ENCODE measurements around the gene RALGDS.
"Not testable (repeated sequence)": the region's sequence is repeated elsewhere in the genome, so short reads cannot be mapped to it uniquely, and the experiment has no call there.

Gene RALGDS

DNA sequence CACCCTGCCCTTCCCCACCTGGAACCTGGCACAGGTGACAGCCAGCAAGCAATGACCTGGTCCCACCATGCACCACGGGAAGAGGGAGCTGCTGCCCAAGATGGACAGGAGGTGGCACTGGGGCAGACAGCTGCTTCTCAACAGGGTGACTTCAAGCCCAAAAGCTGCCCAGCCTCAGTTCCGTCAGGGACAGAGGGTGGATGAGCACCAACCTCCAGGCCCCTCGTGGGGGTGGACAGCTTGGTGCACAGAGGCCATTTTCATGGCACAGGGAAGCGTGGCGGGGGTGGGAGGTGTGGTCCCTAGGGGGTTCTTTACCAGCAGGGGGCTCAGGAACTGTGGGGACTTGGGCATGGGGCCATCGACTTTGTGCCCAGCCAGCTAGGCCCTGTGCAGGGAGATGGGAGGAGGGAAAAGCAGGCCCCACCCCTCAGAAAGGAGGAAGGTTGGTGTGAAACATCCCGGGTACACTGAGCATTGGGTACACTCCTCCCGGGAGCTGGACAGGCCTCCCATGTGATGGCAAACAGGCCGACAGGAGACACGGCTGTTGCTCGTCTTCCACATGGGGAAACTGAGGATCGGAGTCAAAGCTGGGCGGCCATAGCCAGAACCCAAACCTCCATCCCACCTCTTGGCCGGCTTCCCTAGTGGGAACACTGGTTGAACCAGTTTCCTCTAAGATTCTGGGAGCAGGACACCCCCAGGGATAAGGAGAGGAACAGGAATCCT, 57.4 kb downstream of the RALGDS start:
- DNase-seq, result no peak

DNA sequence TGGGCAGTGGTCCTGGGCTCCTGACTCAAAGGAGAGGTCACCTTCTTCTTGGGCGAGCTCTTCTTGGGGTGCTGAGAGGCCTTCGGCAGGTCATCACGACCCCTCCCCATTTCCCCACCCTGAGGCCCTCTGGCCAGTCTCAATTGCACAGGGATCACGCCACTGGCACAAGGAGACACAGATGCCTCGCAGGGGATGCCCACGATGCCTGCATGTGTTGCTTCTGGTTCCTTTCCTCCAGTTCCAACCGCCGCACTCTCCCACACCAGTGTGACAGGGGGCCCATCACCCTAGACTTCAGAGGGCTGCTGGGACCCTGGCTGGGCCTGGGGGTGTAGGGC, 57.9 kb downstream of the RALGDS start:
- DNase-seq, result no peak

DNA sequence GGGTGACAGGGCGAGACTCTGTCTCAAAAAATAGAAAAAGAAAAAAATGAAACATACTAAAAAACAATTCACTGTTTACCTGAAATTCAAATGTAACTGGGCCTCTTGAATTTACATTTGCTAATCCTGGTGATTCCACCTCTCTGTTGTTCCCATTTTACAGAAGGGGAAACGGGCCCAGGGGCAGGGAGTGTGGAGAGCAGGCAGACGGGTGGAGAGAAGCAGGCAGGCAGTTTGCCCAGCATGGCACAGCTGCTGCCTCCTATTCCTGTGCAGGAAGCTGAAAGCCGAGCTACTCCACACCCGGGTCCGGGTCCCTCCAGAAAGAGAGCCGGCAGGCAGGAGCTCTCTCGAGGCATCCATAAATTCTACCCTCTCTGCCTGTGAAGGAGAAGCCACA, 58.5 kb downstream of the RALGDS start:
- DNase-seq, result not testable (repeated sequence)

DNA sequence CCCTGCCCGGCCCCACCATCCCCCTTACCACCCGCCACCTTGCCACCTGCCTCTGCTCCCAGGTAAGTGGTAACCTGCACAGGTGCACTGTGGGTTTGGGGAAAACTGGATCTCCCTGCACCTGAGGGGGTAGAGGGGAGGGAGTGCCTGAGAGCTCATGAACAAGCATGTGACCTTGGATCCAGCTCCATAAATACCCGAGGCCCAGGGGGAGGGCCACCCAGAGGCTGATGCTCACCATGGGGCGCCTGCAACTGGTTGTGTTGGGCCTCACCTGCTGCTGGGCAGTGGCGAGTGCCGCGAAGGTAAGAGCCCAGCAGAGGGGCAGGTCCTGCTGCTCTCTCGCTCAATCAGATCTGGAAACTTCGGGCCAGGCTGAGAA, 59.3 kb downstream of the RALGDS start, which contains the start of gene CEL:
Gene CEL (plus strand): TSS at position 218 of the 382 bp plus-strand sequence. CDS start 22 bp downstream, at position 240.
- not testable (repeated sequence) for DNase-seq

DNA sequence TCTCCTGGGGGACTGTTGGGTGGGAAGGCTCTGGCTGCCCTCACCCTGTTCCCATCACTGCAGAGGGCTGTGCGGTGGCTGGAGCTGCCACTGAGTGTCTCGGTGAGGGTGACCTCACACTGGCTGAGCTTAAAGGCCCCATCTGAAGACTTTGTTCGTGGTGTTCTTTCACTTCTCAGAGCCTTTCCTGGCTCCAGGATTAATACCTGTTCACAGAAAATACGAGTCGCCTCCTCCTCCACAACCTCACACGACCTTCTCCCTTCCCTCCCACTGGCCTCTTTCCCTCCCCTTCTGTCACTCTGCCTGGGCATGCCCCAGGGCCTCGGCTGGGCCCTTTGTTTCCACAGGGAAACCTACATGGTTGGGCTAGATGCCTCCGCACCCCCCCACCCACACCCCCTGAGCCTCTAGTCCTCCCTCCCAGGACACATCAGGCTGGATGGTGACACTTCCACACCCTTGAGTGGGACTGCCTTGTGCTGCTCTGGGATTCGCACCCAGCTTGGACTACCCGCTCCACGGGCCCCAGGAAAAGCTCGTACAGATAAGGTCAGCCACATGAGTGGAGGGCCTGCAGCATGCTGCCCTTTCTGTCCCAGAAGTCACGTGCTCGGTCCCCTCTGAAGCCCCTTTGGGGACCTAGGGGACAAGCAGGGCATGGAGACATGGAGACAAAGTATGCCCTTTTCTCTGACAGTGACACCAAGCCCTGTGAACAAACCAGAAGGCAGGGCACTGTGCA, 59.8 kb downstream of the RALGDS start:
- DNase-seq, result not testable (repeated sequence)

DNA sequence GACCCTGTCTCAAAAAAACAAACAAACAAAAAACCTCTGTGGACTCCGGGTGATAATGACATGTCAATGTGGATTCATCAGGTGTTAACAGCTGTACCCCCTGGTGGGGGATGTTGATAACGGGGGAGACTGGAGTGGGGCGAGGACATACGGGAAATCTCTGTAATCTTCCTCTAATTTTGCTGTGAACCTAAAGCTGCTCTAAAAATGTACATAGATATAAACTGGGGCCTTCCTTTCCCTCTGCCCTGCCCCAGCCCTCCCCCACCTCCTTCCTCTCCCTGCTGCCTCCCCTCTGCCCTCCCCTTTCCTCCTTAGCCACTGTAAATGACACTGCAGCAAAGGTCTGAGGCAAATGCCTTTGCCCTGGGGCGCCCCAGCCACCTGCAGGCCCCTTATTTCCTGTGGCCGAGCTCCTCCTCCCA, 60.6 kb downstream of the RALGDS start:
- no peak for DNase-seq

DNA sequence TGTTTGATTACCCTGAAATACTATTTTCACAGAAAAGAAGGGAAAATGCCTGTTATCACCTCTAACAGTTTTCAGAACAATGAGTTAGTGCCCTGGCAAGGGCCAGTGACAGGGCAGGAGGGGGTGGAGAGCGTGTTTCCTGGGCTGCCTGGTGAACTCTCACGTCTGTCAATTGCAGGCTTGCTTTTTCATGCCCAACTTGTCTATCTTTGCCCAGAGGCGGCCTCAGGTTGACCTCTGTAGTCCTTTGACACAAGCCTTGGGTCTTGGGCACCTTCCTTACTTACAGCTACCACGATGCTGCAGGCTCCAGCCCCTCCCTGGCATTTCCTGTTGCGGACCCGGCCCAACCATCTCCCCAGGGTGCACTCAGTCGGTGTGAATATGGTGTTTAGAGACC, 61.4 kb downstream of the RALGDS start:
- DNase-seq, result no peak

DNA sequence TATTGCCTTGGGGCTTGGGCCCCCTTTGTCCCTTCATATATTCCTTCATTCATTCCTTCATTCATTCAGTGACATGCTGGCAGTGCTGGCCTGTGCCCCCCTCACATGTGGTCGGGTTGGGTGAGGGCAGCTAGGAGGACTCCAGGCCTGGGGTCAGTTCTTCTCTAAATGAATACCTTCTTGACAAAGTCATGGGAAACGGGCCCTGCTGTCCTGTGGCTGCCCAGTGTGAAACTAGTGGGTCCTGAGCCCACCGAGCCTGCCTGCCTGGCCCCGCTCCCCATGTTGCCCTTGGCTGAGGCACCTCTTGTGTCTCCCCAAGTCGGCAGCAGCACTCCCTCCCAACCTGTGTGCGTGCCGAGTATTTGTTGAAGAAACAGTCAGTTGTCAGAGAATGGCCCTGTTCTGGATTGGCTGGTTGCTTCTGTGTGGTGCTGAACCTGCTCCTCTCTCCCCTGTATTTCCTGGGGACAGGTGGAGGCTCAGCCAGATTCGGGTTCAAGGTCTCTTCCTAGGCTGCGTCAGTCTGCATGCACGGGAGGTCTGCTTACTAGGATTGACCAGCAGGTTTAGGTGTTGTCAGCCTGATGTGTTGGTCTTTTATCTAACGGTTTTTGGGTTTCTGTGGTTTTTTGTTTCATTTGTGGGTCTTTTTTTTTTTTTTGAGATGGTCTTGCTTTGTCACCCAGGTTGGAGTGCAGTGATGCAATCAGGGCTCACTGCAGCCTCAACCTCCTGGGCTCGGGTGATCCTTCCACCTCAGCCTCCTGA, 62.3 kb downstream of the RALGDS start:
- no peak for DNase-seq

DNA sequence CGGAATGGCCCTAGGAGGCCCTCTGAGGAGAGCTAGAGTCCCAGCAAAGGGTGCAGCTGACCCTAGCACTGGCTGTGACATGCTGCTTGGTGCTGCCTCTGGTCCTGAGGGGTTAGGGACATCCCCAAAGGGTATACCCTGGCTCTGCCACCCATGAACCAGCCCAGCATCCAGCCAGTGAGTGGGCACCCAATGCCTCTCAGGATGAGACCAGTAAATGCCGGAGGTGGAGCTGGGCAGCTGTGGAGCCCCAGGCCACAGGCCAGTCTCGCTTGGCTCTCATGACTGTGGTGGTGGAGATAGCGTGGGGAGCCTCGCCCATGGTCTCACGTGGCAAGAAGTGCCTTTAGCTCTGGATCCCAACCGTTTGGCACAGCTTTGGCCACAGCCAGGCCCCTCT, 63.0 kb downstream of the RALGDS start:
- no peak for DNase-seq

DNA sequence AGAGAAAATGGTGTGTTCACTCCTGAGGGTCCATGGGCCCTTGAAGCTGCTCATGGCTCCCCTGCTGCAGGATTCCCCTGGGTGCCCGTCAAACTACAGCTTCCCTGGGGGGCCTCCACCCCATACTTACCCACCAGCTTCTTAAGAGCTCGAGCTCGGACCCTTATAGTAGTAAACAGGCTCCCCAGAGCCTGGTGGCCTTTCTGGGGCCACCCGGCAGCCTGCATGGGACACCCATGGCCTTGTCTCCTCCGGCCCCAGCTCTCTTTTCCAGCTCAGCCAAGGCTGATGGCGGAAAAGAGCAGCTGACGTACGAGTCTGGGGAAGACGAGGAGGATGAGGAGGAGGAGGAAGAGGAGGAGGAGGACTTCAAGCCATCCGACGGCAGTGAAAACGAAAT, 63.5 kb downstream of the RALGDS start:
- no peak for DNase-seq

DNA sequence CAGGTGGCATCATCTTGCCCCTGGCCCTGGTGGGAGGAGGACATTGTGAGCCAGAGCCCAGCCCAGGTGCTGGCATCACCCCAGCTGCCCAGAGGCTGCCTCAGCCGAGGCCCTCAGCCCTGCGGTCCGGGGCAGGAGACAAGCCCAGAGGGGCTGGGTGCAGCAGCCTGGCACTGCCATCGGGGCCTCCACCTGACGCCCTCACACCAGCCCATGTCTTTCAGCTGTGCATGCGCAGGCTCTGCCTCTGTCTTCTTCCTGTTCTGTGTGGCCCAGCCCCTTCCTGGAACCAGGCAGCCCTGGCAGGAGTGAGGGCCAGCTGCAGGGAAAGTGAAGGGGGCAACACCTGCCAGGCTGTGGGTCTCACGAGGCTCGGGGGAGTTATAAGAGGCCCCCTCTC, 64.0 kb downstream of the RALGDS start:
- no peak for DNase-seq

DNA sequence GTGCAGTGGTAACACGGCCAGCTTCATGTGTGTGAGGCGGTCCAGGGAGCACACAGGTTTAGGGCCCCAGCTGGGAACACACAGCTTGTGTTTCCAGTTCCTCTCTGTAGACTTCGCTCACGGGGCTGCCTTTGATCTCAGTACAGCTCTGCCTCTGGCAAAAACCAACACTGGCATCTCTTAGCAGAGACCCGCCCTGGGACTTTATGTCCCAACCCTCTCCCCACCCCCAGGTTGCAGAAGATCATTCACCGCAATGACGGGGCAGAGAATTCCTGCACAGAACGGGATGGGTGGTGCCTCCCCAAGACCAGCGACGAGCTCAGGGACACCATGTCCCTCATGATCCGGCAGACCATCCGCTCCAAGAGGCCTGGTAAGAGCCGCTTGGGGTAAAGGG, 64.5 kb downstream of the RALGDS start:
- DNase-seq, result no peak

DNA sequence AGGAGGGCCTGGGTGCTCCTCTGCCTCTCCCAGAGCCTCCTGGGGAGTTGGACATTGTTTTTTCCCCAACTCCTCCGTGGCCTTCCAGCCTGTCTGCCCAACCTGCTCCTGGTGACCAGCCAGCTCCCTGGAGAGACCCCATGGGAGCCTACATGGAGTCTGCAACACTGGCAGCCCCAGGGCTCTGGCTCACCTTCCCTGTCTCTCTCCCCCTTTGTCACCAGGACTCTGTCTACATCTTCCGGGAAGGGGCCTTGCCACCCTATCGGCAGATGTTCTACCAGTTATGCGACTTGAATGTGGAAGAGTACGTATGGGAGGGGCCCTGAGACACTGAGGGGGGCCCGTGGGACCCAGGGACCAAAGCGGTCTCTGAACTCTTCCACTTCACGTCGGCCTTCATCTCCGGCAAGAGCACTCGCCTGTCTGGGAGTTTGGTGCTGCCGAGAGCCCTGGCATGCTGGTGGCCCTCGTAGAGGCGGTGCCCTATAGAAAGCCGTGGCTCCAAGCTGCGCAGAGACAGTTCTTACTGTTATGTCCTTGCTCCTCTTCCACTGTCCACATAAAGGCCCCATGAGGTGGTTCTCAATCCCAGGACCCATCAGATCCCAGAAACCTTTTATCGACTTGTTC, 65.1 kb downstream of the RALGDS start:
- DNase-seq, result no peak

DNA sequence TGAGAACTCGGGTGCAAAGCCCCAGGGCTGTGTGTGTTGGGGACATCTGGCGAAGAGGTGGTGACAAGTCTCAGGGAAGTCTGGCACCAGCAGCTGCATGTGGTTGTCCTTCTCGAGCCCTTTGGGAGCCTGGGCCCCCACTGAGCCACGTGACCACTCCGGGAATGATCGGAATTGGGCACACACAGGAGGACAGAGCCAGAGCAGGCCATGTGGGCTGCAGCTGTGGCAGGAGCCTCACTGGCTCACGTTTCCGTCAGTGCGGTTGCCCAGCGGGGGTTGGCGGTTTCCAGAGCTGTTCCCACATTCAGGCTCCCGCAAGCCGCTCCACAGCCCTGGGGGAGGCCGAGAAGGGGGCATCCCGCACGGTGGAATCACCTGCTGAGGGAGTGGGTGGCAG, 66.1 kb downstream of the RALGDS start:
- DNase-seq, result no peak

DNA sequence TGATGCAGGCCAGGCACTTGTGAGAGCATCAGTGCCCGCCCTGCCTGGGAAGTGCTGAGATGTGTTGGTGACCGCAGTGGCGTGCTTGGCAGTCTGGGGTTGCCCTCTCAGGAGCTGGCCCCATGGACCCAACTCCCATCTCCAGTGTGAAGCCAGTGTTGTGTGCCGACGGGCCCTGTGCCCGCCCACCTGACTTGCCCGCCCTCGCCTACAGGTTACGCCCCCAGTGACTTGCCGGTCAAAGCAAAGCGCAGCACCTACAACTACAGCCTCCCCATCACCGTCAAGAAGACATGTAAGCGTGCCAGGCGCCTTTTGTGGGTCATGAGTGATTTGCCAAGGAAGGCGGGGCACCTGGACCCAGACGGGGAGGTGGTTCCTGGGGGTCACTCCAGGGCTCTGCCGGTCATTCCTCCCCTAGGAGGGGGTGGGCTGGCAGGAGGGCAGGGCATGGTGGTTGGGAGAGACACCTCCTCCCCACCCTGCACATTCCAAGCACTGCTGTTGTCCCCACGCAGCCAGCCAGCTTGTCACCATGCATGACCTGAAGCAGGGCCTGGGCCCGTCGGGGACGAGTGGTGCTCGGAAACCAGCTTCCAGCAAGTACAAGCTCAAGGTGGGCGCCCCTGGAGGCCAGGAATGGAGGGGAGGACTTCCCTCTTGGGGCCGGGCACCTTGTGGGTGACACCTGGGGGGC, 66.7 kb downstream of the RALGDS start:
- no peak for DNase-seq

DNA sequence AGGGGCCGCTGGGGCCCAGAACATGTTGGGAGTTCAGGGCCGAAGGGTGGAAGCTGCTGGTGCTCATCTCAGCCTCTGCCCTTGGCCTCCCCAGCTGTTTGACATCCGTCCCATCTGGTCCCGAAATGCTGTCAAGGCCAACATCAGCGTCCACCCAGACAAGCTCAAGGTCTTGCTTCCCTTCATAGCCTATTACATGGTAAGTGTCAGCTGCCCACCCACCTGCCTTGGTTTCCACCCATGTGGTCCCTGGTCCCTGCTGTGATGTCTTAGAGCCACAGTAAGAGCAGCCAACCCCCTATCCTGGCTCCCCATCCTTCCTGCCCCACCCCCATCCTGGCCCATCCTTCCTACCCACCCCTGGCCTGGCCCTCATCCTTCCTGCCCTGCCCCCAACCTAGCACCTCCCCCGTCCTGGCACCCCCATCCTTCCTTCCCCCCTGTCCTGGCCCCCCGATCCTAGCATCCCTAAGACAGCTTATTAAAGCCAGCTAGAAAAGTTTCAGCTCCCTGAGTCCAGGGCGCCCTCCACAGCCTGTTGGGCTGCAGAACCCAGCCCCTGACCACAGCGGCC, 69.0 kb downstream of the RALGDS start:
- DNase-seq, result no peak

DNA sequence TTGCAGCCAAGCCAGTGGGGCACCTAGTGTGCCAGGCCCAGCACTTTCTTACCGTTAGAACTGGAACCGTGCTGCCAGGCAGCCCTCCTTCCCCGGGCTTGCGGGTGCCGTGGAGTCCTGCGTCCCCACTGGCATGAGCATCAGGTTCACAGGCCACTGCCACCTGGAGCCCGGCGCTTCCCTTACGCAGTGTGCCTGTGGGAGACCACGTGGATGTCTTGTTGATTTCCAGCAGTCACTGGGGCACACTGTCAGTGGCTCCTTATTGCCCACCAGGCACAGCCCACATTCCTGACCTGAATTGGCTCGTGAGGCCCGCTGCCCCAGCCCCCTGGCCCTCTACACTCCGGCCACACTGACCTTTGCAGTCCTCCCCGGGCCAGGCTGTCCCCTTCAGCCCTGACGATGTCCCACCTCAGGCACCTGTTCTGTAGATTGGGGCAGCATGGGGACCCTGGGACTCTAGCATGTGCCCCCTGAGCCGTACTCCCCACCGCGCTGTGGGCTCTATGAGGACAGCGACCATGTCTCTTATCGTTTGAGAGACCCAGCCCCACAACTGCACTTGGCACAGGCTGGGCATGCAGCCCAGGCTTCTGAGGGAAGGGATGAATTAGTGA, 69.6 kb downstream of the RALGDS start:
- no peak for DNase-seq

DNA sequence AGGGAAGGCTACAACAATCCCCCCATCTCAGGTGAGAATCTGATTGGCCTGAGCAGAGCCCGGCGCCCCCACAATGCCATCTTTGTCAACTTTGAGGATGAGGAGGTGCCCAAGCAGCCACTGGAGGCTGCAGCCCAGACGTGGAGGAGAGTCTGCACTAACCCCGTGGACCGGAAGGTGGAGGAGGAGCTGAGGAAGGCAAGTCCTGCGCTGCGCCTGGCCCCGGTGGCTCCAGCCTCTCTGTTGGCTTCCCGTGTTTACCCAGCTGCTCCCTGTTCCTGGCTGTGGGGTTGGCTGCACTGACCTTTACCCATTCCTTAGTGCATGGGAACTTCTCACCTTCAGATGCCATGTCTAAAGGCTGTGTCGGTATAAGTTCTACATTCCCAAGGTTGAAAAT, 70.3 kb downstream of the RALGDS start:
- no peak for DNase-seq

DNA sequence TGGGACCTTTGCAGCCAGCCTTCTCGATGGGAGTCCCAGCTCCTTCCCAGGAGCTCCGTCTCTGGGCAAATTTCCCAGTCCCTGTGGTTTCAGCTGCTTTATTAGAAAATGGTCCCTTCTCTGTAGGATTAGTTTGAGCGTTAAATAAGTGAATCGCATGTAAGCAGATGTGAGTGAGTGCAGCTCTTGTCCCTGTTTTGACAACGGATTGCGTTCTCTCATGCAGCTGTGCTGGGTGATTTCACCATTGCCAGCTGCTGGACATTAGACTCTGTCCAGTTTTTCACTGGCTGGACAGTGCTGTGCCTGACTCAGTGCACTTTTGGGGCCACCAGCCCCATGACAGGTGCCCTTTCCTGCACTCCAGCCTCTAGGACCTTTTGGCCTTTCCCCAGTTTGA, 70.9 kb downstream of the RALGDS start:
- no peak for DNase-seq

DNA sequence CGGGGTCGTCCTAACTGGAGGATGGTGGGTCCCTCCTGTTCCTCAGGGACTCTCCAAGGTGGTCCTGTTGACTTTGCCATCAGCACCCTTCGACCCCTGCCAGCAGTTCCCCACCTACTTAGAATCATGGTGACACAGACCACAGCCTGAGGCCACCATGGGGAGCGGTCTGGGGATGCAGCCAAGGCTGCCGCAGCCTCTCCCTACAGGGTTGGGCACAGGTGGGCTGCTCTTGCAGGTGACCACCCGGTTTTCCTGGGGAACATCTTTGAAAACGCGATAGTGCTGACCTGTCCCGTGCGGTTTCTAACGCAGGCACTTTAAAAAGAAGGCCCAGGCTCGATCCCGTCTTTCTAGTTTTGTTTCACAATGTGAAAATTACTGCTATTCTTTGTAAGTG, 72.0 kb downstream of the RALGDS start:
- no peak for DNase-seq

DNA sequence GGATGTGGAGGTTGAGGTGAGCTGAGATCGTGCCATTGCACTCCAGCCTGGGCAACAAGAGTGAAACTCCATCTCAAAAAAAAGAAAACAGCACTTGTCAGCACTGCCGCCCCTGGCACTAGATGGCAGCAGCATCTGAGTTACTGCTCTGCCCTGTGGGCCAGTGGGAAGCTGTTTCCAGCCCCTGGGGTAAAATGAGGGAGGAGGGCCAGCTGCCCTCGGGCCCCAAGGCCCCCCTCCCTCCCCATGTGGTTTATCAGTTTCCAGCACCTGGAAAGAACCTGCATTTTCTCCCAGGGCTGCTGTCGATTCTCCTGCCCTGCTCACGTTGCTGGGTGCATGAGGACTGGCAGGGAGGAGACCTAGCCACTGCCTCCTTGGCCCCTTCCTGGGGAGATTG, 72.4 kb downstream of the RALGDS start:
- no peak for DNase-seq

All from GOT3 (cell line).